Loucy (cell line): ENCODE data around the gene PCBP3.

Experiments
- H2AFZ ChIP-seq: fragments of 200-600 bp; sonication (generic); 2 replicates; pipeline ENCODE4 v1.6.0; 2016; ENCODE audit warnings: antibody characterized with exemption, mild to moderate bottlenecking, low read length, moderate library complexity
- H3F3A ChIP-seq: fragments of 200-600 bp; 2 replicates; pipeline ENCODE4 v1.6.0; 2016; ENCODE audit warnings: antibody characterized with exemption, low read depth, mild to moderate bottlenecking
- H3K27me3 ChIP-seq: fragments of 200-600 bp; sonication (generic); 2 replicates; pipeline ENCODE4 v1.6.1; 2014; ENCODE audit warnings: low read length, mild to moderate bottlenecking; ENCODE audit not compliant: insufficient read depth, poor library complexity, severe bottlenecking
- H3K36me3 ChIP-seq: fragments of 200-600 bp; sonication (generic); 2 replicates; pipeline ENCODE4 v1.6.1; 2016; ENCODE audit warnings: low read length; ENCODE audit not compliant: insufficient read depth
- H3K4me1 ChIP-seq: fragments of 200-600 bp; sonication (generic); 2 replicates; pipeline ENCODE4 v1.5.1; 2014; ENCODE audit warnings: low read length, mild to moderate bottlenecking; ENCODE audit not compliant: insufficient read depth, poor library complexity, severe bottlenecking
- H3K4me2 ChIP-seq: fragments of 200-600 bp; sonication (generic); 2 replicates; pipeline ENCODE4 v1.6.0; 2014; ENCODE audit warnings: antibody characterized with exemption, low read length, low read depth, mild to moderate bottlenecking; ENCODE audit not compliant: poor library complexity, severe bottlenecking
- H3K4me3 ChIP-seq: fragments of 200-600 bp; sonication (generic); 2 replicates; pipeline ENCODE4 v1.5.1; 2014; ENCODE audit warnings: low read length, mild to moderate bottlenecking, mixed read lengths; ENCODE audit not compliant: poor library complexity, severe bottlenecking
- H3K79me2 ChIP-seq: fragments of 200-600 bp; sonication (generic); 2 replicates; pipeline ENCODE4 v1.6.1; 2014; ENCODE audit warnings: low read length; ENCODE audit not compliant: insufficient read depth
- H3K9ac ChIP-seq: fragments of 200-600 bp; sonication (generic); 2 replicates; pipeline ENCODE4 v1.6.0; 2014; ENCODE audit warnings: mild to moderate bottlenecking, low read depth, low read length, moderate library complexity; ENCODE audit not compliant: poor library complexity, severe bottlenecking
- H3K9me2 ChIP-seq: fragments of 200-600 bp; sonication (generic); replicated peaks from 2 replicates; pipeline ENCODE4 v1.6.1; 2016; ENCODE audit warnings: low read depth, low read length, mixed read lengths
- H3K9me3 ChIP-seq: fragments of 200-600 bp; sonication (generic); 2 replicates; pipeline ENCODE4 v1.6.1; 2014; ENCODE audit warnings: mild to moderate bottlenecking, antibody characterized with exemption, low read length, low read depth; ENCODE audit not compliant: insufficient read depth
- H4K20me1 ChIP-seq: fragments of 200-600 bp; sonication (generic); 2 replicates; pipeline ENCODE4 v1.6.0; 2014; ENCODE audit warnings: antibody characterized with exemption, low read length, mild to moderate bottlenecking; ENCODE audit not compliant: insufficient read depth, poor library complexity, severe bottlenecking
- EZH2phosphoT487 ChIP-seq: fragments of 200-600 bp; IDR thresholded peaks from 2 replicates; pipeline ENCODE4 v1.6.1; 2018; ENCODE audit warnings: antibody characterized with exemption, mild to moderate bottlenecking, moderate library complexity, borderline replicate concordance
- TF ChIP-seq, protein P1 (sequence below): fragments of 200-600 bp; sonication (generic); conservative IDR thresholded peaks from 2 replicates; pipeline ENCODE4 v1.5.1; 2014; ENCODE audit warnings: mild to moderate bottlenecking, antibody characterized with exemption, low read length

The PCBP3 gene

DNA sequence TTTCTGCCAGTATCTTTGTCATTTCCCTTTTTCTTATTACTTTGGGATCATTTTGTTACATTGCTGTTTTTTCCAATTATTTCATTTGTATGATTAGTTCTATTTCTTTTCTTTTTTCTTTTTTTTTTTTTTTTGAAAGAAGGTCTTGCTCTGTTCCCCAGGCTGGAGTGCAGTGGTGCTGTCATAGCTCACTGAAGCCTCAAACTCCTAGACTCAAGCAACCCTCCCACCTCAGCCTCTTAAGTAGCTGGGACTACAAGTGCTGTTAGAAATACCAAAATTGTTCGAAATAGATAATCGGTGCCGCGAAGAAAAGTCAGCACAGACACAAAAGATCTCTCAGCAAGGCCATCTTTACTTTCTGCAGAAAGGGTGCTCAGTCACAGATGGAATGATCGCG, 311.4 kb downstream of the PCBP3 start:
- no peaks in the 10 kb centered on the region for H3K4me1 ChIP-seq
- H3F3A ChIP-seq = no peaks in the 10 kb centered on the region
- H3K36me3 ChIP-seq = no peaks in the 10 kb centered on the region

DNA sequence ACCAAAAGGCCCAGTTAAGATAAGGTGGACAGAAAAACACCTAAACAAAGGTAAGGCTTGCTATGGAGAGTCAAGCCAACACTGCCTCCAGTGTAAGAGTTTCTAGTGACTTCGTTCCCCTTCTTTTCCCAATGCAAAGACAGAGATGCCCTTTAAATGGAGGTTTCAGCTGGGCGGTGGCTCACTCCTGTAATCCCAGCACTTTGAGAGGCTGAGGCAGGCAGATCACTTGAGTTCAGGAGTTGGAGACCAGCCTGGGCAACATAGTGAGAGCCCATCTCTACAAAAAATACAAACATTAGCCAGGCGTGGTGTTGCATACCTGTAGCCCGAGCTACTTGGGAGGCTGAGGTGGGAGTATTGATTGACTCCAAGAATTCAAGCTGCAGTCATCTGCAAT, 314.0 kb downstream of the PCBP3 start:
- no peaks in the 10 kb centered on the region for H3K4me1 ChIP-seq
- no peak overlapping the region for H2AFZ ChIP-seq
- no peak overlapping the region for H3K4me2 ChIP-seq
- no peaks in the 10 kb centered on the region for H3K9me2 ChIP-seq
- H3K9ac ChIP-seq = no peak overlapping the region
- no peaks in the 10 kb centered on the region; the same call in 1 of the 2 replicates for H3K9me3 ChIP-seq
- no peaks in the 10 kb centered on the region for H3F3A ChIP-seq
- no peaks in the 10 kb centered on the region for H4K20me1 ChIP-seq
- H3K36me3 ChIP-seq = no peaks in the 10 kb centered on the region
- no peak for TF ChIP-seq EZH2phosphoT487
- TF ChIP-seq, protein P1, sequence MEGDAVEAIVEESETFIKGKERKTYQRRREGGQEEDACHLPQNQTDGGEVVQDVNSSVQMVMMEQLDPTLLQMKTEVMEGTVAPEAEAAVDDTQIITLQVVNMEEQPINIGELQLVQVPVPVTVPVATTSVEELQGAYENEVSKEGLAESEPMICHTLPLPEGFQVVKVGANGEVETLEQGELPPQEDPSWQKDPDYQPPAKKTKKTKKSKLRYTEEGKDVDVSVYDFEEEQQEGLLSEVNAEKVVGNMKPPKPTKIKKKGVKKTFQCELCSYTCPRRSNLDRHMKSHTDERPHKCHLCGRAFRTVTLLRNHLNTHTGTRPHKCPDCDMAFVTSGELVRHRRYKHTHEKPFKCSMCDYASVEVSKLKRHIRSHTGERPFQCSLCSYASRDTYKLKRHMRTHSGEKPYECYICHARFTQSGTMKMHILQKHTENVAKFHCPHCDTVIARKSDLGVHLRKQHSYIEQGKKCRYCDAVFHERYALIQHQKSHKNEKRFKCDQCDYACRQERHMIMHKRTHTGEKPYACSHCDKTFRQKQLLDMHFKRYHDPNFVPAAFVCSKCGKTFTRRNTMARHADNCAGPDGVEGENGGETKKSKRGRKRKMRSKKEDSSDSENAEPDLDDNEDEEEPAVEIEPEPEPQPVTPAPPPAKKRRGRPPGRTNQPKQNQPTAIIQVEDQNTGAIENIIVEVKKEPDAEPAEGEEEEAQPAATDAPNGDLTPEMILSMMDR = no peak
- no peak overlapping the region for H3K4me3 ChIP-seq
- no peaks in the 10 kb centered on the region for H3K79me2 ChIP-seq
- no peaks in the 10 kb centered on the region for H3K27me3 ChIP-seq

More for the DNA sequence above, 311.4 kb downstream of the PCBP3 start:
- no peaks in the 10 kb centered on the region for H3K79me2 ChIP-seq
- H2AFZ ChIP-seq = no peak overlapping the region
- H3K4me3 ChIP-seq = no peak overlapping the region
- no peak overlapping the region for H3K4me2 ChIP-seq
- H3K9me2 ChIP-seq = no peaks in the 10 kb centered on the region
- H3K9me3 ChIP-seq = no peaks in the 10 kb centered on the region; the same call in 1 of the 2 replicates
- no peaks in the 10 kb centered on the region for H3K27me3 ChIP-seq
- no peaks in the 10 kb centered on the region for H4K20me1 ChIP-seq
- TF ChIP-seq, protein P1 = no peak
- no peak for TF ChIP-seq EZH2phosphoT487
- no peak overlapping the region for H3K9ac ChIP-seq

DNA sequence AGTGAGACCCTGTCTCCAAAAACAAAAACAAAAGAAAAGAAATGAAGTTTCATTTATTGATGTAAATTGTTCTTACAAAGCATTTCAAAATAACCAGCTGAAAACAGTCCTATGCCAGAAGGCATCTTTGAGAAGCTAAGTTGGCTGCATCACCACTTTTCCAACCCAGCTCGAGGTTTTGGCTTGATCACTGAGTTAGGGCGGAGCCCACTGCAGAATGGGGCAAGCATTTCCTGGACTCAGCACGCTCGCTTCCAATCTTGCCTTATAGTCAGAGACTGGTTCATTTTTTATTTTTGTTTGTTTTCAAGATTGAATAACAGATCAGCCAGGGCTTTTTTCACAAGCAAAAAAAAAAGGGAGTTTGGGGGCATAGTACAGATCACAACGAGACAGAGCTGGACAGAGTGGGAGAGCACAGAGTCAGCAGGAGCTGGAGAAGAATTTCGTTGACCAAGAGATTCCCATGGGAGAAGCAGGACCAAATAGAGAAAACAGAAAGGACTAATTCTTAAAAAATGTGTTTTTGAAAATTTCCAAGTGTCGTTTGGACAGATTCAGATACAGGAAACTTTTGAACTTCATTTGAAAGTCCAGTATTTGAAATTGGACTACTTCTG, 314.6 kb downstream of the PCBP3 start:
- H3K4me3 ChIP-seq = no peak overlapping the region
- H3F3A ChIP-seq = no peaks in the 10 kb centered on the region
- H4K20me1 ChIP-seq = no peaks in the 10 kb centered on the region
- no peaks in the 10 kb centered on the region for H3K9me2 ChIP-seq
- H3K9me3 ChIP-seq = no peaks in the 10 kb centered on the region; the same call in 1 of the 2 replicates
- H3K4me1 ChIP-seq = no peaks in the 10 kb centered on the region
- no peak overlapping the region for H3K9ac ChIP-seq
- no peaks in the 10 kb centered on the region for H3K27me3 ChIP-seq
- no peaks in the 10 kb centered on the region for H3K79me2 ChIP-seq
- no peak for TF ChIP-seq EZH2phosphoT487
- TF ChIP-seq, protein P1 = no peak
- H2AFZ ChIP-seq = no peak overlapping the region
- H3K4me2 ChIP-seq = no peak overlapping the region
- H3K36me3 ChIP-seq = no peaks in the 10 kb centered on the region
